Smooth muscle cell (in vitro differentiated cells): ENCODE results near the gene AFAP1L2. TPM values are rescaled to one million over a fixed set of nuclear protein-coding genes. Genes with fewer than 3 reads are reported as not detected.
"Not testable (repeated sequence)": the region's sequence is repeated elsewhere in the genome, so short reads cannot be mapped to it uniquely, and the experiment has no call there.

ENCODE experiments used
- DNase-seq: peaks from one replicate; lab custom pipeline; 2025; ENCODE audit not compliant: unreplicated experiment; lab: John Stamatoyannopoulos, UW
- H2AFZ ChIP-seq: fragments of 200-600 bp; sonication (generic); 2 replicates; pipeline ENCODE4 v1.6.0; 2016; ENCODE audit warnings: antibody characterized with exemption, low read depth, mild to moderate bottlenecking
- H3F3A ChIP-seq: fragments of 200-600 bp; sonication (generic); 2 replicates; pipeline ENCODE4 v1.6.0; 2017; ENCODE audit warnings: antibody characterized with exemption, low read depth
- H3K27ac ChIP-seq: fragments of 200-600 bp; sonication (generic); 2 replicates; pipeline ENCODE4 v1.5.1; 2016; ENCODE audit warnings: low read depth, mild to moderate bottlenecking
- H3K27me3 ChIP-seq: fragments of 200-600 bp; sonication (generic); 2 replicates; pipeline ENCODE4 v1.6.1; 2016; ENCODE audit warnings: low read depth, mild to moderate bottlenecking
- H3K36me3 ChIP-seq: fragments of 200-600 bp; sonication (generic); 2 replicates; pipeline ENCODE4 v1.5.1; 2016; ENCODE audit warnings: low read depth
- H3K4me1 ChIP-seq: fragments of 200-600 bp; sonication (generic); 2 replicates; pipeline ENCODE4 v1.5.1; 2016; ENCODE audit warnings: low read depth
- H3K4me2 ChIP-seq: fragments of 200-600 bp; sonication (generic); 2 replicates; pipeline ENCODE4 v1.6.0; 2016; ENCODE audit warnings: mild to moderate bottlenecking
- H3K4me3 ChIP-seq: fragments of 200-600 bp; sonication (generic); 2 replicates; pipeline ENCODE4 v1.5.1; 2016; ENCODE audit warnings: mild to moderate bottlenecking
- H3K79me2 ChIP-seq: fragments of 200-600 bp; sonication (generic); 2 replicates; pipeline ENCODE4 v1.6.0; 2016; ENCODE audit warnings: low read depth, mild to moderate bottlenecking
- H3K9ac ChIP-seq: fragments of 200-600 bp; sonication (generic); 2 replicates; pipeline ENCODE4 v1.6.0; 2016; ENCODE audit warnings: low read depth
- H3K9me3 ChIP-seq: fragments of 200-600 bp; sonication (generic); replicated peaks from 2 replicates; pipeline ENCODE4 v1.5.1; 2016; ENCODE audit warnings: low read depth
- H4K20me1 ChIP-seq: fragments of 200-600 bp; sonication (generic); 2 replicates; pipeline ENCODE4 v1.6.0; 2016; ENCODE audit warnings: low read depth
- WGBS: methylation state at CpG from one replicate; pipeline ENCODE4 v1.1.7; 2016; ENCODE audit warnings: low lambda C conversion rate; 5-methylcytosine and 5-hydroxymethylcytosine counted together
- polyA plus RNA-seq: library from polyadenylated mRNA; unstranded; fragments of >200 nt; fragmentation: Nextera tagmentation; extraction: Ambion mirVana; gene quantifications from 2 replicates; pipeline ENCODE4 v1.2.1, GENCODE V29; 2016
- total RNA-seq: library from RNA; depleted of rRNA; stranded (reverse); fragments of >200 nt; gene quantifications from 2 replicates; pipeline ENCODE4 v1.2.3, GENCODE V29; 2014
- TF ChIP-seq, protein P1 (sequence below): fragments of 200-600 bp; sonication (generic); IDR thresholded peaks from 2 replicates; pipeline ENCODE4 v1.5.1; 2017; ENCODE audit warnings: borderline replicate concordance, mild to moderate bottlenecking, antibody characterized with exemption; ENCODE audit not compliant: insufficient read depth, poor library complexity, severe bottlenecking

Gene AFAP1L2
- total and polyA plus RNA-seq, 2 experiments from 2014 or later, result 43.3 to 47.2 TPM

DNA sequence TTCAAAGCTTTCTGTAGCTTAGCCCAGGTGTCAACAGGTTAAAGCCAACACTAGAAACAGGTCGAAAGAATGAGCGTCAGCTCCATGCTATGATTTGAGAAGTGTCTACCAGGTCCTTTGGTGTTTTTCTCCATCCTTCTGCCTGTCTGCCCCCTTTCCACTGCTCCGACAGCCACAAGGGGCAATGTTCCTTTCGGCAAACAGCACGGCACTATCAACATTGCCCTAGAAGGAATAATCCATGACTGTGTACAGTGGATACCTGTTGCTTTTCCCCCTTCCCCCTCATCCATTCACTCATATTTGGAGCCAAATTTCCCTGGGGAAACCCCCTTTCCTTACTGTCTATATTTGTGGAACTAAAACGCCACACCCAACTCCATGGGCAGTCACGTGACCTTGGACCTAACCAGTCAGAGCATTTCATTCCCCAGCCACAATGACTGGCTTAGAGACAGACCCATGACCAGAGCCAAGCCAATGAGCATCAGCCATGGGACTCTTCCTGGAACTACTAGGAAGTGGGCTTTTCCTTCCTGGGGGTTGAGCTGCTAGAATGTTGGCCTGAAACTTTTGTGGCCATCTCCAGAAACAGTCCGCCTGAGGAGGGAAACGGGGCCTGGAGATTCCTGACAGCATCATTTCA lies 51.5 kb downstream of the AFAP1L2 start:
- H3K79me2 ChIP-seq, result peaks cover 52% of the 10 kb centered on the region
- no peaks in the 10 kb centered on the region for H3K9me3 ChIP-seq
- no peak overlapping the region for H3K9ac ChIP-seq
- H3K4me1 ChIP-seq, result peaks cover 48% of the 10 kb centered on the region
- H3K4me2 ChIP-seq, result no peak overlapping the region
- no peak overlapping the region for H2AFZ ChIP-seq
- H3K4me3 ChIP-seq, result no peak overlapping the region
- H3K27ac ChIP-seq, result no peak overlapping the region
- peaks cover 34% of the 10 kb centered on the region for H3F3A ChIP-seq
- H4K20me1 ChIP-seq, result peaks cover 71% of the 10 kb centered on the region
- DNase-seq, result no peak
- TF ChIP-seq, protein P1, sequence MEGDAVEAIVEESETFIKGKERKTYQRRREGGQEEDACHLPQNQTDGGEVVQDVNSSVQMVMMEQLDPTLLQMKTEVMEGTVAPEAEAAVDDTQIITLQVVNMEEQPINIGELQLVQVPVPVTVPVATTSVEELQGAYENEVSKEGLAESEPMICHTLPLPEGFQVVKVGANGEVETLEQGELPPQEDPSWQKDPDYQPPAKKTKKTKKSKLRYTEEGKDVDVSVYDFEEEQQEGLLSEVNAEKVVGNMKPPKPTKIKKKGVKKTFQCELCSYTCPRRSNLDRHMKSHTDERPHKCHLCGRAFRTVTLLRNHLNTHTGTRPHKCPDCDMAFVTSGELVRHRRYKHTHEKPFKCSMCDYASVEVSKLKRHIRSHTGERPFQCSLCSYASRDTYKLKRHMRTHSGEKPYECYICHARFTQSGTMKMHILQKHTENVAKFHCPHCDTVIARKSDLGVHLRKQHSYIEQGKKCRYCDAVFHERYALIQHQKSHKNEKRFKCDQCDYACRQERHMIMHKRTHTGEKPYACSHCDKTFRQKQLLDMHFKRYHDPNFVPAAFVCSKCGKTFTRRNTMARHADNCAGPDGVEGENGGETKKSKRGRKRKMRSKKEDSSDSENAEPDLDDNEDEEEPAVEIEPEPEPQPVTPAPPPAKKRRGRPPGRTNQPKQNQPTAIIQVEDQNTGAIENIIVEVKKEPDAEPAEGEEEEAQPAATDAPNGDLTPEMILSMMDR, result no peak
- 93% methylated on average over 9 of the region's 9 CpGs for WGBS
- H3K27me3 ChIP-seq, result no peaks in the 10 kb centered on the region
- H3K36me3 ChIP-seq, result no peaks in the 10 kb centered on the region

DNA sequence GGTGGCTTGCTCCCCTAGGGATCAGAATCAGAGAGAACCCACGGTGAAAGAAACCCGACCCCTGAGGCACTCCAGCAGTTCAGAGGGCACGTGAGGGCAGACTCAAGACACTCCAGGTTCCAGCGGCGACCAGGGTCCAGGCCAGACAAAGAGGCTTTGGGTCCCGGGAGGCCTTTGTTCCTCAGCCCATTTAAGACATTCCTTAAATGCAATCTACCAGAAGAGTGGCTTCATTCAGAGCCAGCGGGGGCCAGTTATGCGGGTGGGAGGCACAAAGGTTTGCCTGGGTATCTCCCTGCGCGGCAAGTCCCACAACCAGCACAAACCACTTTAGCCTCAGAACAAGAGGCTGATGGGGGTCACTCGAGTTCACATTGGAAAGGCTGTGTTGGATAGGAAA lies 53.6 kb downstream of the AFAP1L2 start:
- H3K36me3 ChIP-seq, result no peaks in the 10 kb centered on the region
- peak overlapping the region; percentile 45 for H3K4me2 ChIP-seq
- no peaks in the 10 kb centered on the region for H3K9me3 ChIP-seq
- peaks cover 59% of the 10 kb centered on the region for H4K20me1 ChIP-seq
- H2AFZ ChIP-seq, result no peak overlapping the region
- TF ChIP-seq, protein P1, result no peak
- no peak overlapping the region for H3K27ac ChIP-seq
- H3K4me3 ChIP-seq, result no peak overlapping the region
- H3K4me1 ChIP-seq, result peaks cover 39% of the 10 kb centered on the region
- H3K27me3 ChIP-seq, result no peaks in the 10 kb centered on the region
- H3F3A ChIP-seq, result peaks cover 24% of the 10 kb centered on the region
- no peak overlapping the region for H3K9ac ChIP-seq
- DNase-seq, result no peak
- H3K79me2 ChIP-seq, result peaks cover 43% of the 10 kb centered on the region
- WGBS, result 42% methylated on average over 11 of the region's 11 CpGs

DNA sequence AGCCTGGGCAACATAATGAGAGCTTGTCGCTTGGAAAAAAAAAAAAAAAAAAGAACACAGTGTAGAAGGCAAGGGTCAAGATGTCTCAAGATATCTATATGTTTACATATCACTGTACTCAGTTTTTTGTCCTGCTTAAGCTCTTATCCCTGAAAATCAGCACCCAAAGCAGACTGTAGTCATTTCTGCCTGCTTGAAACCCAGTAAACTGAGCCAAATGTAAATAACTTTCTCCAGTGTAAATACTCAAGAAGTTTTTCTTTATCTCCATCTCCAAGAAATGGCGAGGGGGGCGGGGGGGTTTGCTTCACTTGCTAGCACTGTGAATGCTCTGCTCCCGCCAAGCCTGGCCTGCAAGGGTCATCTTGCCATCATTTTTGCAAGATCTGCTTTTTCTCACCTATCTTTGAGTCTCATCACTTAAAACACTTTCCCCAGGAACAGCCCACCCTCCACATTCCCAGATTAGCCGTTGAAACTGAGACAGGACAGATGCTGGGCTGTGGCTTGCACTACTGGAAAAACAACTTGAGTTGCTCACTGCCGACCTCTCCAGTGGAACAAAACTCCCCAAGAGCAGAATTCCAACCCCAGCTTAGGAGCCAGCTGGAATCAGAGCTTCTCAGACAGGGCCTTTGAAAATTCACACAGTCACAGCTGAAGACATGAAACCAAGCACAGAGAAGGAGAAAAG lies 54.6 kb downstream of the AFAP1L2 start:
- Histone ChIP-seq H3K4me1 (peaks cover 35% of the 10 kb centered on the region), H4K20me1 (peaks cover 53% of the 10 kb centered on the region), H3K27ac (peak overlapping the region; percentile 47), H3K27me3 (no peaks in the 10 kb centered on the region), H2AFZ (no peak overlapping the region), H3K9me3 (no peaks in the 10 kb centered on the region), H3F3A (peaks cover 24% of the 10 kb centered on the region), H3K4me3 (no peak overlapping the region), H3K36me3 (no peaks in the 10 kb centered on the region), H3K9ac (no peak overlapping the region), H3K79me2 (peaks cover 37% of the 10 kb centered on the region), H3K4me2 (peak overlapping the region; percentile 45)
- DNase-seq, result peak; percentile 30
- TF ChIP-seq, protein P1, result no peak
- 8% methylated on average over 6 of the region's 6 CpGs for WGBS

DNA sequence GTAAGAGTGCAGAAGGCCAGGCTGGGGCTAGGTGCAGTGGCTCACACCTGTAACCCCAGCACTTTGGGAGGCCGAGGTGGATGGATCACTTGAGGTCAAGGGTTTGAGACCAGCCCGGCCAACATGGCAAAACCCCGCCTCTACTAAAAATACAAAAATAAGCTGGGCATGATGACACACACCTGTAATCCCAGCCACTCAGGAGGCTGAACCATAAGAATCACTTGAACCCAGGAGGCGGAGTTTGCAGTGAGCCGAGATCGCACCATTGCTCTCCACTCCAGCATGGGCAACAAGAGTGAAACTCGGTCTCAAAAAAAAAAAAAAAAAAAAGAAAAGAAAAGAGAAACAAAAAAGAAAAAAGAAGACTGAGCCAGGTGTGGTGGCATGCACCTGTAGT lies 55.2 kb downstream of the AFAP1L2 start:
- peaks cover 36% of the 10 kb centered on the region for H3K79me2 ChIP-seq
- not testable (repeated sequence) for H3K36me3 ChIP-seq
- 90% methylated on average over 7 of the region's 7 CpGs for WGBS

More for the DNA sequence above, 55.2 kb downstream of the AFAP1L2 start:
- H3K4me3 ChIP-seq, H3K9ac ChIP-seq, H3K27me3 ChIP-seq, H2AFZ ChIP-seq, H3K9me3 ChIP-seq, DNase-seq: not testable (repeated sequence)
- H3F3A ChIP-seq, result peaks cover 25% of the 10 kb centered on the region
- H3K4me1 ChIP-seq, result peaks cover 40% of the 10 kb centered on the region
- H3K4me2 ChIP-seq, result peak overlapping the region; percentile 45
- H3K27ac ChIP-seq, result peak overlapping the region; percentile 47
- peaks cover 48% of the 10 kb centered on the region for H4K20me1 ChIP-seq
